Psoas muscle (tissue), 8 donors: ENCODE data around the gene HINT3. TPM values are rescaled to one million over a fixed set of nuclear protein-coding genes. Genes with fewer than 3 reads are reported as not detected.

Experiments used
- ATAC-seq, 4 donors: fragments of 200-7000 bp; cut with Tn5 transposase; one replicate each; pipeline ENCODE4 v1.9.1; 2020; ENCODE audit warnings: moderate library complexity in 3 of 4, mild to moderate bottlenecking in 2 of 4
- DNase-seq, 2 donors: peaks; one replicate each; pipeline ENCODE4 v3.0.0-alpha.2; 2020
- H3K27ac ChIP-seq: fragments of 200-600 bp; one replicate; pipeline ENCODE4 v1.8.0; 2022
- H3K27me3 ChIP-seq, 3 donors: fragments of 200-600 bp in 1 of 3; one replicate each; pipeline versions ENCODE4 v1.6.1 to v1.8.0; 2013 to 2022; ENCODE audit warnings: low read length in 2 of 3, mild to moderate bottlenecking in 2 of 3, moderate library complexity in 1 of 3; ENCODE audit not compliant: insufficient read depth in 3 of 3
- H3K36me3 ChIP-seq, 2 donors: fragments of 200-600 bp in 1 of 2; one replicate each; pipeline versions ENCODE4 v1.6.1 to v1.8.0; 2013 to 2022; ENCODE audit warnings: low read depth in 1 of 2, mild to moderate bottlenecking in 1 of 2, moderate library complexity in 1 of 2; ENCODE audit not compliant: insufficient read depth in 1 of 2
- H3K4me1 ChIP-seq: fragments of 200-600 bp; one replicate; pipeline ENCODE4 v1.8.0; 2022
- H3K4me3 ChIP-seq: fragments of 200-600 bp; one replicate; pipeline ENCODE4 v1.8.0; 2022; ENCODE audit warnings: mild to moderate bottlenecking
- H3K9me3 ChIP-seq: fragments of 200-600 bp; one replicate; pipeline ENCODE4 v1.8.0; 2022
- CTCF ChIP-seq: fragments of 200-600 bp; IDR thresholded peaks from one replicate; pipeline ENCODE4 v1.8.0; 2022; ENCODE audit warnings: antibody characterized with exemption
- WGBS, 3 donors: extraction: QIAGEN DNeasy Blood & Tissue Kit; methylation state at CpG; one replicate each; pipeline versions ENCODE4 v1.1.6 to v1.1.7; 2013; 5-methylcytosine and 5-hydroxymethylcytosine counted together
- intact Hi-C, 2 donors: fragments of 100-400 bp; cut with DNase I; formaldehyde crosslinking; loops; one replicate each; pipeline versions ENCODE4 v1.11.0 to v1.14.2; 2022
- polyA plus RNA-seq, 3 donors: library from polyadenylated mRNA; stranded (reverse); fragments of 200-250 nt; gene quantifications; one replicate each; pipeline ENCODE4 v1.2.3, GENCODE V29; 2013
- total RNA-seq, 4 donors: library from RNA; stranded (reverse); fragmentation: NEBNext Ultra II Directional in 2 of 4; extraction: Animal tissue kit (Norgen Biotek cat#: 25700) in 2 of 4; gene quantifications; one replicate each; pipeline versions ENCODE4 v1.2.1 to v1.2.4, GENCODE V29; 2021 to 2023
- donor health status: healthy with polysubstance abuse.
- donor health status: DM: no; HTN: no; CAD: no; lungs with moderate emphysema.
- donor health status: Bipolar disorder and iron deficiency.
- donor health status: healthy.
- donor health status: DM: yes; HTN: yes; CAD: no.
- donor health status: DM: no; HTN: no; CAD: no.
- donor health status: DM: no; HTN: no; CAD: no.
- donor health status: DM: yes; HTN: yes; CAD: no.

The HINT3 gene
- total and polyA plus RNA-seq, 7 donors: 24.0 to 79.9 (median 58.5) TPM

- H3K9me3 ChIP-seq: no peaks in the 10 kb centered on the region
- no peak overlapping the region for H3K4me3 ChIP-seq
- WGBS, 3 donors: 97 to 100% (median 100%) methylated on average over 1 of the region's 1 CpG
- peak overlapping the region; percentile 36 for H3K27ac ChIP-seq
- no peaks in the 10 kb centered on the region for H3K36me3 ChIP-seq
- peaks cover 0 to 3% (median 0%) of the 10 kb centered on the region in 3 donors for H3K27me3 ChIP-seq
- no peaks in the 10 kb centered on the region for H3K4me1 ChIP-seq
- no peak for TF ChIP-seq CTCF
- no peak for ATAC-seq
- no peak for DNase-seq
- intact Hi-C loops: no loop called here
These were observed 11.0 kb upstream of the HINT3 start for GRCh38 chr6:125945378-125946141.

- Histone ChIP-seq H3K36me3 (no peaks in the 10 kb centered on the region), H3K9me3 (no peaks in the 10 kb centered on the region), H3K27me3 (peaks cover 0 to 3% (median 0%) of the 10 kb centered on the region in 3 donors), H3K27ac (no peak overlapping the region), H3K4me1 (no peaks in the 10 kb centered on the region), H3K4me3 (no peak overlapping the region)
- intact Hi-C loops: no loop called here
- DNase-seq: no peak
- ATAC-seq: no peak
- 53 to 78% (median 67%) methylated on average over 2 of the region's 2 CpGs for WGBS, 3 donors
- TF ChIP-seq CTCF: no peak
These were observed 9.0 kb upstream of the HINT3 start for GRCh38 chr6:125947615-125948014.

GRCh38 chr6:125948455-125948854, 8.1 kb upstream of the HINT3 start:
- H3K27me3 ChIP-seq: peaks cover 0 to 11% (median 0%) of the 10 kb centered on the region in 3 donors

GRCh38 chr6:125949069-125949468, 7.5 kb upstream of the HINT3 start:
- DNase-seq: no peak
- 83 to 91% (median 86%) methylated on average over 2 of the region's 2 CpGs for WGBS, 3 donors
- Histone ChIP-seq H3K4me3 (no peak overlapping the region), H3K4me1 (no peaks in the 10 kb centered on the region), H3K36me3 (no peaks in the 10 kb centered on the region), H3K27me3 (peaks cover 0 to 13% (median 0%) of the 10 kb centered on the region in 3 donors), H3K9me3 (no peaks in the 10 kb centered on the region), H3K27ac (no peak overlapping the region)
- intact Hi-C loops: no loop called here
- TF ChIP-seq CTCF: no peak
- ATAC-seq: no peak

More at GRCh38 chr6:125948455-125948854, 8.1 kb upstream of the HINT3 start:
- ATAC-seq (no peak), DNase-seq (no peak)
- Histone ChIP-seq H3K4me1 (no peaks in the 10 kb centered on the region), H3K9me3 (no peaks in the 10 kb centered on the region), H3K36me3 (no peaks in the 10 kb centered on the region), H3K4me3 (no peak overlapping the region), H3K27ac (no peak overlapping the region)
- intact Hi-C loops: no loop called here
- TF ChIP-seq CTCF: no peak
- WGBS, 3 donors: 83 to 95% (median 90%) methylated on average over 3 of the region's 3 CpGs
